Measurements from ENCODE around the gene GOLGA6L26. TPM values are rescaled to one million over a fixed set of nuclear protein-coding genes. Genes with fewer than 3 reads are reported as not detected.

Gene GOLGA6L26
- total and polyA plus RNA-seq, 7 experiments from 2014 or later: not detected

Other genes with a start within 250 kb of the GOLGA6L26 start
- not detected for gene GOLGA6L1, start 197.4 kb downstream of the GOLGA6L26 start, total RNA-seq
- gene GOLGA6L1, start 197.4 kb downstream of the GOLGA6L26 start, polyA plus RNA-seq: not detected
- gene GOLGA8S, start 20.6 kb upstream of the GOLGA6L26 start, total RNA-seq: under 1 TPM; 0.42 to 0.84 (median 0.57) TPM
- gene GOLGA8S, start 20.6 kb upstream of the GOLGA6L26 start, polyA plus RNA-seq: not detected
- not detected for gene GOLGA6L2, start 113.0 kb upstream of the GOLGA6L26 start, total RNA-seq
- gene GOLGA6L2, start 113.0 kb upstream of the GOLGA6L26 start, polyA plus RNA-seq: not detected
- 10 to 100 TPM in 2 of 5 experiments, 1 to 10 TPM in 2, under 1 TPM in 1; 0.37 to 11.5 (median 1.8) TPM for gene MKRN3, start 231.5 kb upstream of the GOLGA6L26 start, total RNA-seq
- 1 to 10 TPM; 1.5 to 3.2 TPM for gene MKRN3, start 231.5 kb upstream of the GOLGA6L26 start, polyA plus RNA-seq